ENCODE data around the gene MESD.

Gene MESD

DNA sequence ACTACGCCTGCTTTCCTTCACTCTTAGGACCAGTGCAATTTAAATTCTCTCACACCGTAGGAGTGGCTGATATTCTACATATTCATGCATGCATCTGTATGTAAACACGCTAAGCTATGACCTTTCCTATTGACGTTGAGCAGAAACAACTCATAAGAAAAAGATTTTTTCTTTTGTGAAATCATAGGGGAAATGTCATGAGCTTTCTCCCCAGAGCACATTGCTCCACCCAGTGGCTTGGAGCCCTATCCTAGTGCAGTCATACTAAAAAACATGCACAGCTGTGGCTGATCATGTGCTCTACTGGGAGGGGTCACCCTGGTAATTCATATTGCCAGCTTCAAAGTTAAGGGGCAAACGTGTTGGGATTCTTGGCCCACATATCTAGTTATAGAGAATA lies 1.8 kb upstream of the MESD start:
- DNase-seq (ENCODE audit: low read depth, low spot score): no peak

DNA sequence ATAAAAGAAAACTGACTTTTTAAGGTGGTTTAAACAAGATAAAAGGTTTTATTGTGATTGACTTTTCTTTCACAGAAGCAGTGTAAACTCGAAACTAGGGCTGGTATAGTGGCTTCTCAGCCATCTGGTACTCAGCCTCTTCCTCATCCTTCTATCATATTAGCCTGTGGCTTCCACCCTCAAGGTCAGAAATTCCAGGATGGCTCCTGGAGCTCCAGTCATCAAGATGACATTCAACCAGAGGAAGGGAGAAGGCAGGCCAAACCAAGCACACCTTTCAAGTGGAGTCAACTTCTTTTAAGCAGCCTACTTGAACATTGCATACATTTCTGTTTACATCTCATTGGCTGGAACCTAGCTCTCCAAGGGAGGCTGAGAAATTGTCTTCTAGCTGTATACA lies 1.3 kb upstream of the MESD start:
- no peak for DNase-seq (ENCODE audit: low read depth, low spot score)

DNA sequence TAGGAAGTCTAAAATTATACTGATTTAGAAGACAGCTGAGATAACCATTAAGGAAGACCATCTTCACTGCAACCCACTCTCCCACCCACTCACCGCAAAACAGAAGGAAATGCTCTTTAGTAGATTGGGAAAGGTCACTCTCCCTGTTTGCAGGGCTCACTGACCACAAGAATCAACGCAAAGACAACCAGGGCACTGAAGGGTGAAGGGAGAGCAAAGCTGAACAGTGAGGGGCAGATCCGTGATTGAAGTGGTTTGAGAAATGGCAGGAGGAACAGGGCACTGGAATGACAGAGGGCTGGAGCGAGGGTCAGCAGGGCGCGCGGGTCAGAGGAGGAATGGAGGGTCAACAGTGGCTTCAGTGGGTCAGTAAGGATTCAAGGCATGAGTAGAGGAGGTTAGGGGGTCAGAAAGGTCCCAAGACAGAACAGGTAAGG lies 520 bp downstream of the MESD start:
- DNase-seq (ENCODE audit: low read depth, low spot score): peak; percentile 7

DNA sequence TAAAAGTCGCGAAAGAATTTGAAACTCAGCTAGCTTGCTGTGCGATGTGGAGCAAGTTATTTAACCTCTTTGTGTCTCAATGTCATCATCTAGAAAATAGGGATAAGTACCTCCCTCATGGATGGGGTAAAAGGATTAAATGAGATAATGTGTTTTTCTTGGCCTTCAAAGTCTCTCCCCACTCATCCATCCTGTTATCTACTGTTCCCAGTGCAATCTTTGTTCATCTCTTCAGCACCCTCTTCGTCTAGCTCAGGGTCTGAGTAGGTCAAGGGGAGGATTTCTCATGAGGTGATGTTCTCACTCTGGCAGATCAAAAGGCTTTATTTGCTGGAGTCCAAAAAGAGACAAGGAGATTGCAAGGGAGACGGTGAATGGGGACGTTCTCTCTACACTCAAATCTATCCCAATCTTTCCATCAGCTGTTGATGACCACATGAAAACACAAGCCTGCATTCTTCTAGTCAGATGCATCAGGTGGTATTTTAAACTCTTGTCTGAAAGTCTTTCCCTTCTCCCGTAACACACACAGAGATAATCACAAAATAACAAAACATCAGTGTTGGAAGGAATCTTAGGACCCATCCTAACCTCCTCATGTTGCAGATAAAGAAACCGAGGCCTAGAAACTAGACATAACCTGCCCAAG lies 1.3 kb downstream of the MESD start:
- no peak for DNase-seq (ENCODE audit: low read depth, low spot score)

DNA sequence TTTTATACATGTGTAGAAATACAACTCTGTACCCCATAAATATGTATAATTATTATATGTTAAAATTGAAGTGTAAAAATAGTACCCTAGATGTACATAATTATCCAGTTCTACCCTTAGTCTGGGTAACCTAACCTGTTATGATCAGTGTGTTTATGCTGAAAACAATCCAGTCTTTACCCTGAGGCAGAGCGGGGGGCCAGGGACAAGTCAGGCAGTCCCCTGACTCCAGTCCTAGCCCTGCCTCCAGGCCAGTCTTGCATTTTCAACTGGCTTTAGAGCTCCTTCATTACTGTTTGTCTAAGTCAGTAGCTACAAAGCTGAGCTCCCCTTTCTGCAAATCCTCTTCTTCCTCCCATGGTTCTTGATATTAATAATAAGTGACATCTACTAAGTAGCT lies 3.1 kb downstream of the MESD start:
- DNase-seq (ENCODE audit: low read depth, low spot score): no peak

DNA sequence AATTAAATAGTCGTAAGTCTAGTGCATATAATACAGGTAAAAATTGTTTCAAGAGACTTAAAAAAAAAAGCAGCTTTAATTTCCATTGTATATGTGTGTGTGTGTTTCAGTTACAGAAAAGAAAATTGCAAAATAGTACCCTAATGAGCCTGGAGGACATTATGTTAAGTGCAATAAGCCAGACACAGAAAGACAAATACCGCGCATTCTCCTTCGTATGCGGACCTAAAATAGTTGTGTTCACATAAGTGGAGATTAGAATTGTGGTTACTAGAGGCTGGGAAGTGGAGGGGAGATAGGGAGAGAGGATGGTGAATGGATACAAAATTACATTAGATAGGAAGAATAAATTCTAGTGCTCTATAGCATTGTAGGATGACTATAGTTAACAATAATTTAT lies 3.6 kb downstream of the MESD start:
- no peak for DNase-seq (ENCODE audit: low read depth, low spot score)

DNA sequence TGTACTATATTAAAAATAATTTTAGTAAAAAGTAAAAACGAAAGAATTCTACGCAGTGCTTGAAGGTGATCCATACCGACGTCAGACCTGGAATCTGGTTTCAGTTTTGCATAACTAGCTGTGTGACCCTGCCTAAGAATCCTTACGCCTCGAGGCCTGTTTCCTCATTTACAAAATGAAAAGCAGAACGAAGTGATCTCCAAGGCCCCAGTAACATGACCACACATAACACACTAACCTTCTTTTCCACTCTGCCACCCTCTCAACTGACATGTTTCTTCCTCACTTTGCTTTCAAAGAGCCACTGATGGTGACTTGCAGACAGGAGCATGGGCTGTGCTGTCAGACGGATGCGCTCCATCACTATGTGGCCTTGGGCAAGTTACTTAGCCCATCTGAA lies 4.8 kb downstream of the MESD start:
- no peak for DNase-seq (ENCODE audit: low read depth, low spot score)

DNA sequence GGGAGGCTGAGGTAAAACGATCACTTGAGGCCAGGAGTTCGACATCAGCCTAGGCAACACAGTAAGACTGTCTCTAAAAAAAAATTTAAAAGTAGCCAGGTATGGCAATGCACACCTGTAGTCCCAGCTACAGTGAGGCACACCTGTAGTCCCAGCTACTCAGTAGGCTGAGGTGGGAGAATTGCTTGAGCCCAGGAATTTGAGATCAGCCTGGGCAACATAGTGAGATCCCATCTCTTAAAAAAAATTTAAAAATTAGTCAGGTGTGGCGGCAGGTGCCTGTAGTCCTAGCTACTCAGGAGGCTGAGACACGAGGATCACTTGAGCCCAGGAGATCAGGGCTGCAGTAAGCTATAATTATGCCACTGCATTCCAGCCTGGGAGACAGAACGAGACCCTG lies 6.8 kb downstream of the MESD start:
- DNase-seq (ENCODE audit: low read depth, low spot score): no peak

DNA sequence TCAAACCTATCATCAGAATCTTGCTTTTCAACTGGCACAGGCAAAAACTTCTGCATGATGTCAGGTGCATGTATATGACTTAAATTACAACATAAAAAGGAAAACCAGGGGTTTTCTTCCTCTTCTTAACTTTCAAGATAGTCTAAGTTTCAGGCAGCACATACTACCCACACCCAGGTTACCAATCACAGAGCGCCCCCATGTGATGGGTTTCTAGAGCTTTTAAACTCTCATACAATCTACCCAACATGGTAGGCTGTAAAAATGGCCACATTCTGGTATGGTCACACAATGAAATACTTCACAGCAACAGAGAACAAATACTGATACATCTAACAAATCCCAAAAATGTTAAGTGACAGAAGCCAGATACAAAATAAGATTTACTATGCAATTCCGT lies 7.4 kb downstream of the MESD start:
- DNase-seq (ENCODE audit: low read depth, low spot score): no peak

DNA sequence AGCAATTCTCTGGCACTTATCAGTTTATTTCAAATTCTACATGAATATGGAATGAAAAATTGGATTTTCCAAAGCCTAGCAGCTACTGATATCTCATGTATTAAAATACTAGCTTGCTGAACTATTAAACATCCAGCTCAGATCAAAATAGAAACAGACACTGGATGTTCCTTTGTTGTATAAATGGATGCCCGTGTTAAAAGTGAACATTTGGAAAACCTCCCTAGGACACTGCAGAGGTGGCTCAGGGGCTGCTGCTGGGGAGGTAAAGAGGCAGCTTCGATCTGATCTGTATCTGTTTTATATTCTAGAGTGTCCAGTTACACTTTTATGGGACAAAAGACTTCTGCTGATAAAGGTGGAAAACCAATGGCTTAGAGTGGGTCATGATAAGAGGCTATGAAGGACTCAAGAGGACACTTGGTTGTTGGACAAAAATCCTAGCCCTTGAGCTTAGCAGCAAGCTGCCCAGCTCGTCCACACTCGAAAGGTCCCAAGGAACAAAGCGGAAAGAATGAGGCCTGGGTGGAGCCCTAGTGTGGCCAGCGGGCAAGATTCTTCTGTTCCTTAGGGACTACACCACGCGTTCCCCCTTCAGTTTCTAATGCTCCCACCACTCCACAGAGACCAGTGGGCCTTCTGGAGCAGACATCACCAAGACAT lies 9.9 kb downstream of the MESD start:
- DNase-seq (ENCODE audit: low read depth, low spot score): no peak

DNA sequence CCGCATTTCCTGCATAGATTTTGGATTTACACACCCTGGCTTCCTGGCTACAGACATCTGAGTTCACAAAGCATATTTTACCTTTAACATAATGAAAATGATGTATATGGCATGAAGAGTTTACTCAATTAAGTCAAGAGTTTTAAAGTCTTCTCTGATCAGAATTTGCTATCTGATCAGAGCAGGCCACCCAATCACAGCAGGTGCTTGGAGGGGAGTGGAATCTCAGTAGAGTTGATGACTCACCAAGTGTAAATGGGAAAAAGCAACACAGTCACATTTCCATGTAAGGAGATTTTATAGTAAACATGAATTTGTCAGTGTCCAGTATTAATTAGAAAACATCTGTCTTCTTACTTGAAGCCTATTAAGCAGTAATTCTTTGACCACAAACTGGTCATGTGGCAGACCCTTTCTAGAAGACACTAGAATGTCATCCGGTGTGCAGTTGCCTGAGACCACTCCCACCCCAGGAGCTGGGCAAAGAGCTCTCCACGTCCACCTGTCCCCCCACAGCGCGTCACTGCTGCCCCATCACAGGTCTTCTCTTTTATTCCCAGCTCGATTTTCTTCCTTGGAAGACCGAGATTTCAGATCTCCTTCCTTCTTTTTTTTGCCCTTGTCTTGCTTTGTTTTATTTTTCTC lies 10.8 kb downstream of the MESD start:
- DNase-seq (ENCODE audit: low read depth, low spot score): peak; percentile 48

DNA sequence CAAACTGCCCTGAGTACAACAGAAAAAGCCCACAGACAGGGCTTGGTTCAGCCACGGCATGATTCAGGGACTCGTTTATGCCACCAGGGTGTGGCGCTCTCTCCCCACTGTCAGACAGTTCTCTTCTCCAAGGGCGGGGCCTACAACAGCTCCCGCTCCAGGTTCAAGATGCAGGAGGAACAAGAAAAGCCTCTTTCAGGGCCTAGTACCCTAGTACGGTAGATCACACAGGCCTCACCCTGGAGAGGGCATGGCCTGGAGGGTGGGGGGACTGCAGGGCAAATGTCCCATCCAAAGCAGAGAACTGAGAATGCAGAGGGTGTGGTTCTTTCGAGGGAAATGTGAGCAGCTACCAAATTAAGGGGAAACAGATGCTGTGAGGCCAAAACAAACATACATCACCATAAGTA lies 12.0 kb downstream of the MESD start:
- DNase-seq (ENCODE audit: low read depth, low spot score): peak; percentile 58

DNA sequence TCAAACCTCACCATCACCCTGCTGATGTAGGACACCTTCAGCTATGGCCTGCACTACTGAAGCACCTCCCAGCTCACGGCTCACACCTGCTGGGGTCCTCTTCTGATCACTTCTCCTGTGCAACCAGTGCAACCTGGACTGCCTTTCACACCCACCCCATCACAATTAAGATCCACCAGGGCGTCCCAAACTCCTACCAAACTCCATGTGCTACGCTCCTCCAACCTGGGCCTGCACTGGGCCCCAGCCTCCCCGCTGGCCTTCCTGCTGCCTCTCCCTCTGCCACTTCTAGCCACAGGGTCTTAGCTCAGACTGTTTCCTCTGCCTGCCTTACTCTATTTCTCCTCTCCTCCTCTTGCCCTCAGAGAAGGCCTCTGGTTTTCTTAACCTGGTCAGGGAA lies 12.8 kb downstream of the MESD start:
- DNase-seq (ENCODE audit: low read depth, low spot score): no peak

DNA sequence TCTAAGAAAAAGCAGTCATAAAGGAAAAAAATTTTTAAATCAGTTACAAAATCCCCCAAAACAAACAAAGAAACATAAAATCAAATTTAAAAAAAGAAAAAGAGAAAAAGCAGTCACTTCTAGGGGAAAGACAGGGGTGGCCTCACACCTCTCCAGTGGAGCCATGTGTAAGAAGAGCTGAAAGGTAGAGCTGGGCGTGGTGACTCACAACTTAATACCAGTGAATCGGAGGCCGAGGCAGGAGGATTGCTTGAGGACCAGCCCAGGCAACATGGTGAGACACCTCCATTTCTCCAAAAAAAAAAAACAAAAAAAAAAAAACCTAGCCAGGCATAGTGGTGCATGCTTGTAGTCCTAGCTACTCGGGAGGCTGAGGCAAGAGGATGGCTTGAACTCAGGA lies 14.7 kb downstream of the MESD start:
- no peak for DNase-seq (ENCODE audit: low read depth, low spot score)

DNA sequence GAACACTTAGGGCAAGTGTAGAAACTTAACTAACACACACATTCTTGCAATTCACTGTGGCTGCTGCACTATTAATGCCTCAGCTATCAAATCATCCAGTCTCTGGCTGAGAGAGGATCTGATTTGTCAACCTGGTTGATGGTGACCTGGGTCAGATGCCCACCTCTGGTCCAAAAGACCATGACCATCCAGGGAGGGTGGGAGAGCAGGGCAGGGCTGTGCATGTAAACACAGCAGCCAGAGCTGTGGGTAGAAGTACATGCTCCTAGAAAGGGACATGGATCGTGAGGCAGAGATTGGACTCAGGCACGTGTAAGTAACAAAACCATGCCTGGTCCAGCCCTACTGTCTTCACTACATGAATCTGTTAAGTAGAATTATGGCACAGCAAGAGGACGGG lies 17.3 kb downstream of the MESD start:
- no peak for DNase-seq (ENCODE audit: low read depth, low spot score)

DNA sequence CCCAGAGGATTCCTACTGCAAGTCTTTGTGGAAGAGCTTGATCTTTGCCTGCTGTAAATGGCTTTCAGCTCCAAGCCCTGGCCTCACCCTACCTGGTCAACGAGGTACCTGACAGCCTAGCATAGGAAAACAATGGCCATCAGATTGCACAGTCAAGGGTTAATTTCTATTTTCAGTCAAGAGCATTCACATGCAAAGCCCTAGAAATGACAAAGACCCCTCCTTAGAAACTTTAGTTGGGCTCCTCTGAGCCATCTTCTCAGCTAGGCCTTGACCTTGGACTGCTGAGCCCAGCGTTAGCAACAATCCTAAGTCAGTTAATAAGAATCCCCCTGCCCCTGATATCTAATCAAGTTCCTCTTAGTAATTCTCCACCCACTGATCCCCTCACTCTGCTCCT lies 18.5 kb downstream of the MESD start:
- DNase-seq (ENCODE audit: low read depth, low spot score): no peak

DNA sequence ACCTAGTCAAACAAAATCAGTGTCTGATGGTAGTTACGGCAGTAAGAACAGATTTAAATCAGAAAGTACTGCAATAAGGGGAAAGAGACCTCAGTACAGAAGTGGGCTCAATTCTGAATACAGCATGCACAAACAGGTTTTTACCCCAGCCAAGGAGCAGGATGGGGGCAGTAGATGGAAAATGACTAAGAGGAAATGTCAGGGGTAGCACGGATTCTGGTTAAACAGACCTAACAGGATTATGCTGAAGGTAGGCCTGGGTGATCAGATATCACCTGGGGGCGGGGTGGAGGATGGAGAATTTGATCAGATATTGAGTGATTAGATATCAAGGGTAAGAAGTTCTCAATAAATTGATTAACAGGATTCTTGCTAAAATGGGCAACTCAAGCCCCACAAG lies 19.0 kb downstream of the MESD start:
- DNase-seq (ENCODE audit: low read depth, low spot score): no peak

DNA sequence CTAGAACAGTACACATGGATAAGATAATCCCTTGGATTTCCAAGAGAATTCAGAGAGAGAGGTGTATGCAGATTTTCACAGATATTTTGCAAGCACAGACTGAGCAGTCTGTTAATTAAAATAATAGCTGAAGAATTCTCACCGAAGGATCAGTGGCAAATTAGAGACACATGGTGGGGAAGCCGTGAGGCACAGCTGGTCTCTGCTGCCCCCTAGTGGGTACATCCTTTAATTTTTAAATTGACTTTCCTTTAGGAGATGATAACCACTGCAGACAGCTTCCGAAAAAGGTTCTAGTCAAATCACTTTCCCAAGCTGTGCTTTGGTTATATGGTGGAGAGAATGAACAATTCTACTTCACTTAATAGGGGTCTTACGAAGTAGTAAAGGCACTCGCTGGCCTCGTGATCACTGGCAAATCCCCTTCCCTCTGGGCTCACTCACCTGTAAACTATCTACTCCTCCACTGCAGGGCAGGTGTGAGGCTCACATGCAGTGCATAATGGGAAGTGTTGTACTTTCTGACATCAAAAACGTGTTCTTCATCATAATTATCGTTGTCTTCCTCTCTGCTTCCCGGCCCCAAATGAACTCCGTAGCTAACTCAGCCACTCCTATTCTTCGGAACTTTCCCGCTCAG lies 19.5 kb downstream of the MESD start:
- peak; percentile 81 for DNase-seq (ENCODE audit: low read depth, low spot score)

DNA sequence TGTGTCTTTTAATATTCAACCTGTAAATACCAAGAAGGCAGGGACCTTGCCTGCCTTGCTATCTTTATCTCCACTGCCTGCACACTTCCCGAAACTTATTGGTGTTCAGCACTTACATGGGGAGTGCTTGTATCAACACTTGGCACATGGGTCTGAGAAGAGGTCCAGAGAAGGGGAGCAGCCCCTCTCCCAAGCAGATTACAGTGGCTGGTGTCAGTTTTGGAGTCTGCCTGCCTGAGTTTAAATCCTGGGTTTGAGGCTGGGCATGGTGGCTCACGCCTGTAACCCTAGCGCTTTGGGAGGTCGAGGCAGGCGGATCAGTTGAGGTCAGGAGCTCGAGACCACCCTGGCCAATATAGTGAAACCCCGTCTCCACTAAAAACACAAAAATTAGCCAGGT lies 20.3 kb downstream of the MESD start:
- no peak for DNase-seq (ENCODE audit: low read depth, low spot score)

DNA sequence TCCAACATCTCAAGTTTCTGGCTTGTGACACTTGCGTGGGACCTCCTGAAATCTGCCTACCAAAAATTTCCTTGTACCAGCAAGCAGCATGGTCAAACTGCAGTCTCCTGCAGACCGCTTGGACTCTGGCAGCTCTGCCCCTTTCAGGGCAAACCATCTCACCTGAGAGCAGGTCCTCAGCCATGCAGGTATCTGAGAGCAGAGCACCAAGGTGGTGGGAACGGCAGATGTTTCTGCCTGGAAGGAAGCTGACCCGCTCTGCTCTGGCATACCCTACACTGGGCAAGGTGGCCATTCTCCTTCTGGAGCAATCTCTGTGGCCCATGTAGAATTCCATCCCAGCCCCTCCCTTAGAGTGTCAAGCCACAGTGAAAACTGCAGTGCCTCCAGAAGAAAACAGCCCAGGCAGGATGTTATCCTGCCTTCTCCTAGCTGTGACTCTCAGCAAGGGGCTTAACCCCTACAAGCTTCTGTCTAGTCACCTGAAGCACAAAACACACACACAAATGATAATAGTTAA lies 21.6 kb downstream of the MESD start:
- no peak for DNase-seq (ENCODE audit: low read depth, low spot score)

DNA sequence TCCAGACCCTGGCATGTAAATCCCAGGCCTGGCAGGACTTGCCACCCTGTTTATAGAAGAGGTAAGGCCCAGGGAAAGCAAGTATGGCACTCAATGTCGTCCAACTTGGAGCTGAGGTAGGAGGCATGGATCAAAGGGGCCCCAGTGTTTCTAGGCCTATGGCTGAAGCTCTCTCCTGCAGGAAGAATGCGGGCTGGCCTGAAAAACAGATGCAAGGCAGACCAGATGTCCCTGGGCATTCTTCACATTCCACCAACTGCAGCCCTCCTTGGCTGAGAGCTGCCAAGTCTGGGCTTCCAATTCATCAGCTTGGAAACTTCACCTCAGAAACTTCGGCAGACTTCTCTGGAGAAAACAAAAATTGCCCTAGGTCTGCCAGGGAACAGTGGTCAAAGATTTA lies 22.2 kb downstream of the MESD start:
- DNase-seq (ENCODE audit: low read depth, low spot score): peak; percentile 92

DNA sequence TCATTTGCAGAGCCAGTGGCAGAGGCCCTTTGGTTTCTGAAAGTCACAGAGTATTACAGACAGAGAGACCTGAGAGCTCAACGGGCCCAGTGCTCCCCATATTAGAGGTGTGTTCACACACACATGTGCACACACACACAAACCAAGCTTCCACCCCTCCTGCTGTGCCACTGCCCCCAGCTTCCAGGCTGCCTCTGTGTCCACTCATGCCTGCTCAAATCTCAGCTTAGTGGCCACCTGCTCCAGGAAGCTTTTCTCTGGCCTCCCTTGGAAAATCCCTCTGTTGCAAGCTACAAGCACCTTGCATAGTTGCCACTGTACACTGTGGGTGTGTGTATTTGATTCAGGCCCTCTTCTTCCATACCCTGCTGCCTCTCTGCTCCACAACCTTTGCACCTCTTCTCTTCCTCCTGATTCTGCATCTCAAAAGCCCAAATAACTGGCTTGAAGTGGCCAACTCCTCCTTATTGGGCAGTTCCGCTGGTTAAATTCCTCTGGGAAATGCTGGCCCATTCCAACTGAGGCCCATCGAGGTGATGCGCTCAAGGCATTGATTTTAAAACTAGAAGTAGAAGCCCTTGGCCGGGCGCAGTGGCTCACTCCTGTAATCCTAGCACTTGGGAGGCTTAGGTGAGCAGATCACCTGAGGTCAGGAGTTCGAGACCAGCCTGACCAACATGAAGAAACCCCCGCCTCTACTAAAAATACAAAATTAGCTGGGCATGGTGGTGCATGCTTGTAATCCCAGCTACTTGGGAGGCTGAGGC lies 23.0 kb downstream of the MESD start:
- DNase-seq (ENCODE audit: low read depth, low spot score): no peak
